Measurements from ENCODE around the gene RHBDD3. TPM values are rescaled to one million over a fixed set of nuclear protein-coding genes. Genes with fewer than 3 reads are reported as not detected.

The RHBDD3 gene
- total RNA-seq, 1 donor from 2014 or later, result 19.0 TPM

DNA sequence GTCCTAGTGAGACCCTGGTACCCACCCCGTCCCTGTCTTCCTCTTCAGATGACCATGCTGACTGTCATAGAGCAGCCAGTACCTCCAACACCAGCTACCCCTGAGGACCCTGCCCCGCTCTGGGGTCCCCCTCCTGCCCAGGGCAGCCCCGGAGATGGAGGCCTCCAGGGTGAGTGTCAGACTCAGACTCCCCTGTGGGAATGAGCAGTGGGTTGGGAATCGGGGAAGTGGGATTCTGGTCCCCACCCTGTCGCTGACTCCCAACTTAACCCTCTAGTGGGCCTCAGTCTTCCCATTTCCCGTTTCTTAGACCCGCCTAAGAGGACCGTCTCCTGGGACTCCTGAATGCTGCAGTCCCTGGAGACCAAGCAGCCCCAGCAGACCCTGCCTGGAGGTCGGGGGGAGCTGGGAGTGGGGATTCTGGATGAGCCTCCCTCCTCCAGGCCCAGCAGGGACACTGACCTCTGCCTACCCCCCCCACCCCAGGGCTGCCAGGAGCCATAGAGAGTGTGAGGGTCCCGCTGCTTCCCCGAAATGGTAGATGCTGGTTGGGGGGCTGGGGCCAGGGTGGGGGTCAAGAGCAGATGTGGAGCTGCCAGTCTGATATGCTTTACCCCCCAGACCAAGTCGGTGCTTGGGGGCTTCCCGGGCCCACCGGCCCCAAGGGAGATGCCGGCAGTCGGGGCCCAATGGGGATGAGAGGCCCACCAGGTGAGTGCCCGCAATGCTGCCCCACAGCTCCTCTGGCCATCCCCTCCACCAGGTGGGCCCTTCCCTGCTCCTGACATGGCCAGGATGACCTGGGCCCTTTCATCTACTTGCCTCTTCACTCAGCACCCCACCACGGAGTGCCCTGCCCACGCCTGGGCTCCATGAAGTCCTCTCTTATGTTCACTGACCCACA lies 36.6 kb downstream of the RHBDD3 start:
- Histone ChIP-seq H3K27ac (no peak overlapping the region), H3K27me3 (no peaks in the 10 kb centered on the region), H3K4me1 (no peaks in the 10 kb centered on the region), H3K9me3 (no peaks in the 10 kb centered on the region), H3K36me3 (no peaks in the 10 kb centered on the region), H3K4me3 (no peak overlapping the region)
- ATAC-seq (no peak), DNase-seq (no peak)
- TF ChIP-seq, protein P1, sequence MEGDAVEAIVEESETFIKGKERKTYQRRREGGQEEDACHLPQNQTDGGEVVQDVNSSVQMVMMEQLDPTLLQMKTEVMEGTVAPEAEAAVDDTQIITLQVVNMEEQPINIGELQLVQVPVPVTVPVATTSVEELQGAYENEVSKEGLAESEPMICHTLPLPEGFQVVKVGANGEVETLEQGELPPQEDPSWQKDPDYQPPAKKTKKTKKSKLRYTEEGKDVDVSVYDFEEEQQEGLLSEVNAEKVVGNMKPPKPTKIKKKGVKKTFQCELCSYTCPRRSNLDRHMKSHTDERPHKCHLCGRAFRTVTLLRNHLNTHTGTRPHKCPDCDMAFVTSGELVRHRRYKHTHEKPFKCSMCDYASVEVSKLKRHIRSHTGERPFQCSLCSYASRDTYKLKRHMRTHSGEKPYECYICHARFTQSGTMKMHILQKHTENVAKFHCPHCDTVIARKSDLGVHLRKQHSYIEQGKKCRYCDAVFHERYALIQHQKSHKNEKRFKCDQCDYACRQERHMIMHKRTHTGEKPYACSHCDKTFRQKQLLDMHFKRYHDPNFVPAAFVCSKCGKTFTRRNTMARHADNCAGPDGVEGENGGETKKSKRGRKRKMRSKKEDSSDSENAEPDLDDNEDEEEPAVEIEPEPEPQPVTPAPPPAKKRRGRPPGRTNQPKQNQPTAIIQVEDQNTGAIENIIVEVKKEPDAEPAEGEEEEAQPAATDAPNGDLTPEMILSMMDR (IDR thresholded peaks at IDR 0.05), result no peak
- intact Hi-C loops (cut with DNase I), result no loop called here

DNA sequence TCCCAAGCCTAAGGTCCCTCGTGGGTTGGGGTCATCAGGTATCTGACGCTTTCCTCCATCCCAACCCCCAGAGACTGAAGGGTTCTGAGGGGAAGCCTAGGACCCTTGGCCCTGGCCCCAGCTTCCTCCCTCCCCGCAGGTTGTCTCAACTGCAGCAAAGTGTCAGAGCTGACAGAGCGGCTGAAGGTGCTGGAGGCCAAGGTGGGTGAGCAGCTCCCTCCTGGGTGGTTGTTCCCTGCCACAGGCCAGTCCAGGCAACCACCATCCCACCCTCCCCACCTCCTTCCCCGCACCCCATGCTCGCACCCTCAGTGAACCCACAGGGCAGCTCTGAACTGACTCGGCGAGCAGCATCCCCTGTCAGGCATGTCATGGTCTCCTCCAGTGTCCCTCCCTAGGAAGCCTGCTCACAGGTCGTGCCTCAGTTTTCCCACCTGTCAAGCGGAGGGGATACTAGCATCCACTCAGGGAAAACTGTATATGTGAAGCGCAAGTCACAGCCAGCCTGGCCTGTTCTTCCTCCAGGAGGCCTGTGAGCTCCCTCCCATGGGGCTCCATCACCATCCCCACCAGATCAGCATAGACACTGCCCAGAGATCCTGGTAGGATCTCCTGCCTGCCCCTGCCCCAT lies 41.3 kb downstream of the RHBDD3 start:
- Histone ChIP-seq H3K27me3 (no peaks in the 10 kb centered on the region), H3K4me1 (peaks cover 14% of the 10 kb centered on the region), H3K4me3 (no peak overlapping the region), H3K36me3 (no peaks in the 10 kb centered on the region), H3K27ac (peak overlapping the region; percentile 82), H3K9me3 (no peaks in the 10 kb centered on the region)
- intact Hi-C loops (cut with DNase I), result no loop called here
- ATAC-seq (no peak), DNase-seq (no peak)
- TF ChIP-seq, protein P1 (IDR thresholded peaks at IDR 0.05), result no peak

GRCh38 chr22:29225422-29226090 lies 42.2 kb downstream of the RHBDD3 start:
- intact Hi-C loops (cut with DNase I), result no loop called here
- DNase-seq, result peak; percentile 74
- H3K27ac ChIP-seq, result peak overlapping the region; percentile 82

DNA sequence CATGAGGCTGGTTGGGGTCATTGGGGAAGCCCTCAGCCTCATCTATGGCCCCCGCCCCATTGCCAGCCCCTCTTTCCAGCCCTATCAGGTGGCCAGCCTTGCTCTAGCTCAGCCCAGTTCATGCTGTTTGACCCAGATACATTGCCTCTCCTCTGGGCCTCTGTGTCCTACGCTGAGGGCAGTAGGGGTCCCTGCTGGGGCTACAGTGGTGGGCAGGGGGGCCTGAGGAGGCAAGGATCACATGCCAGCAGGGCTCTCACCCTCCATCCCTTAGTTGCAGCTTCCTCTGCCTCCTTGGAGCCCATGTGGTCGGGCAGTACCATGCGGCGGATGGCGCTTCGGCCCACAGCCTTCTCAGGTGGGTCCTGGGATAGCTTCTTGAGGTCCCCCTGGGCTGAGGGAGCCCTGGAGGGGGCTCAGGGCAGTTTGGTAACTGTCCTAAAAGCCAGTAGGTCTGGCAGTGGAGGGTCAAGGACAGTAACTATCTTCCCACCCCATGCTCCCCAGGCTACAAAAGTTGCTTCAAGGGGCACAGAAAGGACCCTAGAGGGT lies 42.8 kb downstream of the RHBDD3 start:
- Histone ChIP-seq H3K4me3 (no peak overlapping the region), H3K36me3 (no peaks in the 10 kb centered on the region), H3K27ac (peak overlapping the region; percentile 82), H3K9me3 (no peaks in the 10 kb centered on the region), H3K27me3 (no peaks in the 10 kb centered on the region), H3K4me1 (peaks cover 14% of the 10 kb centered on the region)
- intact Hi-C loops (cut with DNase I), result no loop called here
- DNase-seq, result no peak
- TF ChIP-seq, protein P1 (IDR thresholded peaks at IDR 0.05), result no peak
- no peak for ATAC-seq

More at GRCh38 chr22:29225422-29226090, 42.2 kb downstream of the RHBDD3 start:
- ATAC-seq, result peak; percentile 70
- TF ChIP-seq, protein P1 (IDR thresholded peaks at IDR 0.05), result no peak
- no peak overlapping the region for H3K4me3 ChIP-seq
- no peaks in the 10 kb centered on the region for H3K9me3 ChIP-seq
- H3K27me3 ChIP-seq, result no peaks in the 10 kb centered on the region
- no peaks in the 10 kb centered on the region for H3K36me3 ChIP-seq
- H3K4me1 ChIP-seq, result peaks cover 14% of the 10 kb centered on the region

GRCh38 chr22:29224121-29224858 lies 43.5 kb downstream of the RHBDD3 start:
- ATAC-seq (peak; percentile 25), DNase-seq (peak; percentile 76)
- Histone ChIP-seq H3K4me3 (no peak overlapping the region), H3K36me3 (no peaks in the 10 kb centered on the region), H3K9me3 (no peaks in the 10 kb centered on the region), H3K27ac (peak overlapping the region; percentile 82), H3K4me1 (peaks cover 14% of the 10 kb centered on the region), H3K27me3 (no peaks in the 10 kb centered on the region)
- intact Hi-C loops (cut with DNase I), result no loop called here
- TF ChIP-seq, protein P1 (IDR thresholded peaks at IDR 0.05), result no peak

Measured in upper lobe of right lung (tissue), 1 donor.